Right atrium auricular region (tissue), 2 donors: Measurements from ENCODE around the gene ERVK3-1. TPM values are rescaled to one million over a fixed set of nuclear protein-coding genes. Genes with fewer than 3 reads are reported as not detected.
A peak's percentile ranks its signal among the peaks of the same experiment; 100 is the strongest.
"Not testable (repeated sequence)": the region's sequence is repeated elsewhere in the genome, so short reads cannot be mapped to it uniquely, and the experiment has no call there.

Experiments used
- DNase-seq: peaks from one replicate; pipeline ENCODE4 v3.0.0-alpha.2; 2019; ENCODE audit warnings: low spot score
- H3K27ac ChIP-seq, 2 donors: fragments of 200-600 bp; sonication (generic); 1 replicate in 1 of 2; 2 replicates in 1 of 2; pipeline ENCODE4 v1.5.1; 2016 to 2019
- H3K27me3 ChIP-seq, 2 donors: fragments of 200-600 bp; sonication (generic); one replicate each; pipeline versions ENCODE4 v1.5.1 to v1.6.0; 2017 to 2019
- H3K36me3 ChIP-seq: fragments of 200-600 bp; sonication (generic); one replicate; pipeline ENCODE4 v1.5.1; 2016
- H3K4me1 ChIP-seq, 2 donors: fragments of 200-600 bp; sonication (generic); one replicate each; pipeline versions ENCODE4 v1.5.1 to v1.6.0; 2017 to 2019
- H3K4me3 ChIP-seq, 2 donors: fragments of 200-600 bp; sonication (generic); 1 replicate in 1 of 2; 2 replicates in 1 of 2; pipeline ENCODE4 v1.5.1; 2017 to 2019; ENCODE audit warnings: mild to moderate bottlenecking in 1 of 2, moderate library complexity in 1 of 2
- H3K9me3 ChIP-seq, 2 donors: fragments of 200-600 bp; sonication (generic); one replicate each; pipeline ENCODE4 v1.5.1; 2019
- CTCF ChIP-seq, 2 donors: fragments of 200-600 bp; sonication (generic); IDR thresholded peaks; one replicate each; pipeline ENCODE4 v1.5.1; 2019; ENCODE audit warnings: antibody characterized with exemption in 2 of 2
- total RNA-seq, 2 donors: library from RNA; depleted of rRNA; stranded (reverse); fragments of >200 nt; gene quantifications; one replicate each; pipeline ENCODE4 v1.1.0, GENCODE V29; 2016

The ERVK3-1 gene
- 10 to 100 TPM; 20.9 to 32.6 TPM for total RNA-seq

- TF ChIP-seq CTCF (IDR thresholded peaks at IDR 0.05): peak in 1 of 2 donors; percentile 20
- Histone ChIP-seq H3K36me3 (peaks cover 16% of the 10 kb centered on the region), H3K9me3 (no peaks in the 10 kb centered on the region), H3K27ac (peak within 1 kb of the TSS; percentile 76 to 90), H3K27me3 (no peaks in the 10 kb centered on the region), H3K4me1 (peaks cover 0 to 12% of the 10 kb centered on the region in 2 donors), H3K4me3 (peak within 1 kb of the TSS; percentile 76 to 82)
- peak; percentile 98 for DNase-seq
These were observed at the start of gene ERVK3-1 for GRCh38 chr19:58305065-58305931. ERVK3-1 (plus strand) TSS chr19:58305377; CDS start chr19:58312169, 6,792 bp downstream.

GRCh38 chr19:58258259-58258658 lies 46.9 kb upstream of the ERVK3-1 start:
- H3K27me3 ChIP-seq, H3K27ac ChIP-seq, DNase-seq, H3K4me3 ChIP-seq, H3K4me1 ChIP-seq: not testable (repeated sequence)
- H3K9me3 ChIP-seq: peaks cover 86 to 100% of the 10 kb centered on the region in 2 donors
- peaks cover 100% of the 10 kb centered on the region for H3K36me3 ChIP-seq

- no peak for TF ChIP-seq CTCF (IDR thresholded peaks at IDR 0.05)
- Histone ChIP-seq H3K4me3 (no peak overlapping the region), H3K9me3 (peaks cover 94 to 100% of the 10 kb centered on the region in 2 donors), H3K27ac (no peak overlapping the region), H3K36me3 (peaks cover 92% of the 10 kb centered on the region), H3K4me1 (no peaks in the 10 kb centered on the region), H3K27me3 (no peaks in the 10 kb centered on the region)
- no peak for DNase-seq
These were observed 43.6 kb upstream of the ERVK3-1 start for GRCh38 chr19:58261600-58261967.

GRCh38 chr19:58261968-58262921 lies 42.9 kb upstream of the ERVK3-1 start:
- Histone ChIP-seq H3K27me3 (no peaks in the 10 kb centered on the region), H3K4me3 (no peak overlapping the region), H3K4me1 (no peaks in the 10 kb centered on the region), H3K27ac (no peak overlapping the region), H3K36me3 (peaks cover 85% of the 10 kb centered on the region), H3K9me3 (peaks cover 95 to 100% of the 10 kb centered on the region in 2 donors)
- no peak for TF ChIP-seq CTCF (IDR thresholded peaks at IDR 0.05)
- no peak for DNase-seq

- Histone ChIP-seq H3K9me3 (peaks cover 94 to 100% of the 10 kb centered on the region in 2 donors), H3K4me1 (no peaks in the 10 kb centered on the region), H3K27ac (no peak overlapping the region), H3K36me3 (peaks cover 78% of the 10 kb centered on the region), H3K4me3 (no peak overlapping the region), H3K27me3 (no peaks in the 10 kb centered on the region)
- TF ChIP-seq CTCF (IDR thresholded peaks at IDR 0.05): no peak
- DNase-seq: no peak
These were observed 42.3 kb upstream of the ERVK3-1 start for GRCh38 chr19:58262922-58263296.

- no peak for TF ChIP-seq CTCF (IDR thresholded peaks at IDR 0.05)
- no peaks in the 10 kb centered on the region for H3K4me1 ChIP-seq
- no peak for DNase-seq
- H3K9me3 ChIP-seq: peaks cover 77 to 100% of the 10 kb centered on the region in 2 donors
- H3K27me3 ChIP-seq: no peaks in the 10 kb centered on the region
- no peak overlapping the region for H3K4me3 ChIP-seq
- H3K36me3 ChIP-seq: peaks cover 56% of the 10 kb centered on the region
- no peak overlapping the region for H3K27ac ChIP-seq
These were observed 40.1 kb upstream of the ERVK3-1 start for GRCh38 chr19:58265100-58265499.
